Measurements from ENCODE around the gene MAP3K14. TPM values are rescaled to one million over a fixed set of nuclear protein-coding genes. Genes with fewer than 3 reads are reported as not detected.

MAP3K14 gene
- total RNA-seq, 1 experiment from 2014 or later = 16.4 TPM

- no TSS peak for BruUV-seq (replicated peaks)
- H3K4me1 ChIP-seq (ENCODE audit: control insufficient read depth in 1 of 2, insufficient read depth in 2 of 2, low read length in 2 of 2) = peaks cover 17 to 44% of the 10 kb centered on the region in 2 experiments
- POLR2A ChIA-PET = no interaction called here
- no peak overlapping the region for H3K9ac ChIP-seq (ENCODE audit: low read length)
- no peak for DNase-seq (ENCODE audit: low read depth, low spot score)
- no peaks in the 10 kb centered on the region; the same call in 1 of the 2 replicates for H4K20me1 ChIP-seq (ENCODE audit: insufficient read depth)
- H2AFZ ChIP-seq (ENCODE audit: low read depth, low read length, poor library complexity, severe bottlenecking) = no peak overlapping the region
- H3K4me3 ChIP-seq (replicated peaks in 1 of 2; ENCODE audit: low read depth in 1 of 2, low read length in 2 of 2) = no peak overlapping the region
- TF ChIP-seq POLR2AphosphoS5 (IDR thresholded peaks at IDR 0.05; ENCODE audit: low read depth, low read length) = no peak
- TF ChIP-seq SRF (IDR thresholded peaks at IDR 0.05; ENCODE audit: low read depth) = no peak
- no peak for TF ChIP-seq REST (IDR thresholded peaks at IDR 0.05; ENCODE audit: low read depth)
- no peak for TF ChIP-seq ZFX (IDR thresholded peaks at IDR 0.05)
- H3K36me3 ChIP-seq (ENCODE audit: control insufficient read depth in 1 of 2, insufficient read depth in 2 of 2, low read length in 2 of 2) = peaks cover 18 to 37% of the 10 kb centered on the region in 2 experiments
- intact Hi-C loops (cut with micrococcal nuclease) = no loop called here
- H3K9me3 ChIP-seq (ENCODE audit: control insufficient read depth in 1 of 2, insufficient read depth in 1 of 2, low read depth in 1 of 2, low read length in 2 of 2) = no peaks in the 10 kb centered on the region
- H3K4me2 ChIP-seq (ENCODE audit: low read length) = peak overlapping the region; percentile 37; the same call in 1 of the 2 replicates
- H3K9me2 ChIP-seq (ENCODE audit: insufficient read depth) = no peaks in the 10 kb centered on the region
- CTCF ChIA-PET = interaction anchor here (1.0 kb wide), 1 partner anchor 61 kb away, joined by 3 read pairs; no protein-coding TSS in a partner anchor
- H3K27ac ChIP-seq (ENCODE audit: low read depth, low read length) = peak overlapping the region; percentile 38; the same call in 1 of the 2 replicates
- no peaks in the 10 kb centered on the region for H3K27me3 ChIP-seq (ENCODE audit: insufficient read depth, low read length)
- H3K79me2 ChIP-seq (ENCODE audit: insufficient read depth, low read length) = peaks cover 18% of the 10 kb centered on the region
- no peak for ATAC-seq
- RAD21 ChIA-PET (ENCODE audit: low non-redundant PET in 1 of 2, low total read pairs in 2 of 2, uncharacterized antibody in 2 of 2, unreplicated experiment in 2 of 2) = no interaction called here
These were observed 36.9 kb downstream of the MAP3K14 start for GRCh38 chr17:45279898-45280297.

- Histone ChIP-seq H3K4me1 (ENCODE audit: control insufficient read depth in 1 of 2, insufficient read depth in 2 of 2, low read length in 2 of 2) (peaks cover 17 to 42% of the 10 kb centered on the region in 2 experiments), H3K4me3 (replicated peaks in 1 of 2; ENCODE audit: low read depth in 1 of 2, low read length in 2 of 2) (no peak overlapping the region), H3K79me2 (ENCODE audit: insufficient read depth, low read length) (peaks cover 17% of the 10 kb centered on the region), H2AFZ (ENCODE audit: low read depth, low read length, poor library complexity, severe bottlenecking) (no peak overlapping the region), H3K9me3 (ENCODE audit: control insufficient read depth in 1 of 2, insufficient read depth in 1 of 2, low read depth in 1 of 2, low read length in 2 of 2) (no peaks in the 10 kb centered on the region), H3K4me2 (ENCODE audit: low read length) (no peak overlapping the region), H4K20me1 (ENCODE audit: insufficient read depth) (no peaks in the 10 kb centered on the region; the same call in 1 of the 2 replicates), H3K9me2 (ENCODE audit: insufficient read depth) (no peaks in the 10 kb centered on the region), H3K27ac (ENCODE audit: low read depth, low read length) (peak overlapping the region; percentile 36; the same call in 1 of the 2 replicates), H3K27me3 (ENCODE audit: insufficient read depth, low read length) (no peaks in the 10 kb centered on the region), H3K9ac (ENCODE audit: low read length) (no peak overlapping the region), H3K36me3 (ENCODE audit: control insufficient read depth in 1 of 2, insufficient read depth in 2 of 2, low read length in 2 of 2) (peaks cover 16 to 34% of the 10 kb centered on the region in 2 experiments)
- RAD21 ChIA-PET (ENCODE audit: low non-redundant PET in 1 of 2, low total read pairs in 2 of 2, uncharacterized antibody in 2 of 2, unreplicated experiment in 2 of 2) = interaction anchor here in 1 of 2 experiments (1.1 to 1.9 kb wide), 2 partner anchors 43 to 107 kb away, joined by 3 to 17 read pairs; no protein-coding TSS in a partner anchor
- intact Hi-C loops (cut with micrococcal nuclease) = loop anchor here (1.0 to 2.0 kb wide), 2 partner anchors 39 to 107 kb away; partner anchors contain the start of gene MAP3K14
- BruUV-seq (replicated peaks) = no TSS peak
- POLR2A ChIA-PET = no interaction called here
- ATAC-seq (no peak), DNase-seq (ENCODE audit: low read depth, low spot score) (no peak)
- TF ChIP-seq CBX3 (IDR thresholded peaks at IDR 0.05; ENCODE audit: low read depth) = 0 out of 2 replicates have a peak, but pooled peaks have one; percentile 1
- TF ChIP-seq ATF3 (IDR thresholded peaks at IDR 0.05) = no peak
- CTCF ChIA-PET = interaction anchor here (0.7 to 5.5 kb wide), 25 partner anchors 9 to 148 kb away, joined by 3 to 115 read pairs (median 4); partner anchors contain the start of genes ACBD4 and MAP3K14
These were observed 38.8 kb downstream of the MAP3K14 start for GRCh38 chr17:45277992-45278391.

Measured in HCT116 (cell line).